Raji (cell line): ENCODE results near the gene RERG.

Experiments
- POLR2A ChIP-seq: IDR thresholded peaks from 2 replicates; pipeline ENCODE4 v1.6.1; 2011; ENCODE audit warnings: low read depth, low read length, control low read depth; ENCODE audit not compliant: insufficient read depth

The RERG gene

DNA sequence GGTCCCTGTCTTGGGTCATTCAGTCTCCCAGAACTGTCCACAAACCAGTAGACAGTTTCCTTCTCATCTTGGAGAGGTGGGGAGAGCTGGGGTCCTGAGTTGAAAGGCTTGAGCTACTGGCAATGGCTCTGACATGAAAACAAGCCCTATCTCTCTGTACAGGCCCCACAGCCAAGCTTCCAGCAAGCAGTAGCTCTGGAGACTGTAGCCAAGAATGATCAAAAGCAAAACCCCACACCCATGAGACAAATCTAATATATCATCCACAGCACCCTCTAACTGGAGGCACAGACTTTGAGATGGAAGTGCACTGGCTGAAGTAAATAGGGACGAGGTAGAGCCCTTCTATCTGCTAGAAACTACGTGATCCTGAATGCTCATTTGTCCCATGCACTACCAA, 40.9 kb downstream of the RERG start:
- TF ChIP-seq POLR2A: no peak

DNA sequence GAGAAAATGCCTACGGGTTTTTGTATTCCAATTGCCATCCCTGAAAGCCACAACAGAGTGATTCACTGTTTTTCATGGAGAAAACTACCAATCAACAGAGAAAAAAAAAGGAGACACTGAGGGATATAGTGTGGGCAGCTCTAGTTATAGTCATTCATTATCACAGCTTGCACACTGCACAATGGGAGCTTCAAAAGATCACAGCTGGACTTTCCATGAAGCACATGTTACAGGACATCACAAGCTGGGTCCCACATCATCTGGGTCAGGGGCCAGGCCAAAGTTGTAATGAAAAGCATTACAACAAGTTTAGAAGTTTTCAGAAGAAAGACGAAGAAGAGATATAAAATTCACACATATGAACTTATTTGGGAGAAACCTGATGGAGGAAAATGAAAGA, 41.5 kb downstream of the RERG start:
- TF ChIP-seq POLR2A: no peak

DNA sequence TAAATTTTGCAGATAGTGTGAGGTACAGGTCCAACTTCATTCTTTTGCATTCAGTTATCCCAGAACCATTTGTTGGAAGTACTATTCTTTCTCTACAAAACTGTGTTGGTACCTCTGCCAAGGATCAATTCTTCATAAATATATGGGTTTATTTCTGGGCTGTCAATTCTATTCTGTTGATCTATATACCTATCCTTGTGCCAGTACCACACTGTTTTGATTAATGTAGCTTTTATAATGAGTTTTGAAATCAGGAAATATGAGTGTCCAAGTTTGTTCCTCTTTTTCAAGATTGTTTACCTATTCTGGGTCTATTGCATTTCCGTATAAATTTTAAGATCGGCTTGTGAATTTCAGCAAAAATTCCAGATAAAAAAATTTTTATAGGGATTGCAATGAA, 48.1 kb downstream of the RERG start:
- TF ChIP-seq POLR2A: no peak

DNA sequence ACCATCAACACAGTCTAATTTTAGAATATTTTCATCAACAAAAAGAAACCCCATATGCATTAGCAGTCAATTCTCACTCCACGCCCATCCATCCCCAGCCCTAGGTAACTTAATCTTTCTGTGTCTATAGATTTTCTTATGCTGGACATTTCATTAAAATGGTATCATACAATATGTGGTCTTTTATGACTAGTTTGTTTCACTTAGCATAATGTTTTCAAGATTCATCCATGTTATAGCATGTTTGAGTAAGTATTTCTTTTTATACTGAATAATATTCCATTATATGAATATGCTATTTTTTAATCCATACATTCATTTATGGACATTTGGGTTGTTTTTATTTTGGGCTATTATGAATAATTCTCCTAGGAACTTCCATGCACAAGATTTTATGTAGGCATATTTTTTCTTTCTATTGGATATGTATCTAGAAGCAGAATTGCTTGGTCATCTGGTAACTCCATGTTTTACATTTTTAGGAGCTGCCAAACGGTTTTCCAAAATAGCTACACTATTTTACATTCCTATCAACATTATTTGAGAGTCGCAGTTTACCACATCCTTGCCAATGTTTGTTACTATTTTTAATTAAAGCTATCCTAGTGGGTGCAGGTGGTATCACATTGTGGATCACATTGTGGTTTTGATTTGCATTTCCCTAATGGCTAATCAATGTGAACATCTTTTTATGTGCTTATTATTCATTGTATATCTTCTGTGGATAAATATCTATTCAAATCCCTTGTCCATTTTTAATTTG, 49.0 kb downstream of the RERG start:
- TF ChIP-seq POLR2A: no peak

DNA sequence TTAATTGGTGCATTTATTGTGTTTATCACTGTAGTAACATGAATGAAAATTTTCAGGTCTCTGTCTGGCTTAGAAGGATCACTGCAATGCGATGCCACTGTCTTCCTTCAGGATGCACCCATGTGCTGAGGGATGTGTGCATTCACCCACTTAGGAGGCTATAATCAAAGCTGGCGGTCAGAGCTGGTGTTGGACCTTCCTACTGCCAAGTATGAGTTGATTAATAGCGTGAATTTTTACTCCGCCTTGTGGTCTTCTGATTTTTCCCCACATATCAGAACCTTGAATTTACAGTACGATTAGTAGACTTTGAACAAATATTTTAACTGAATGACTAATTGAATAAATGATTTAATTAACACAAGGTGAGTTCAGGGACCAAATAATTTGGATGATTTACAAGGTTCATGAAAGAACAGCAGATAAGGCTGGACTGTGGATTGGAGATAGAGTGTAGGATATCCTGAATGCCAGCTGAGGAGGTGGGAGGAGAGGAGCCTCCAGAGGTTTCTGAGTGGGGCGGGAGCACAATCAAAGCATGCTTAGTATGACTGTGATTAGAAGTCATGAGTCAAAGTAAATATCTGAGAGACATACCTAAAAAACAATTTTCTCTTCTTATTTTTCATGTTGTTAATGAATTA, 50.1 kb downstream of the RERG start:
- no peak for TF ChIP-seq POLR2A

DNA sequence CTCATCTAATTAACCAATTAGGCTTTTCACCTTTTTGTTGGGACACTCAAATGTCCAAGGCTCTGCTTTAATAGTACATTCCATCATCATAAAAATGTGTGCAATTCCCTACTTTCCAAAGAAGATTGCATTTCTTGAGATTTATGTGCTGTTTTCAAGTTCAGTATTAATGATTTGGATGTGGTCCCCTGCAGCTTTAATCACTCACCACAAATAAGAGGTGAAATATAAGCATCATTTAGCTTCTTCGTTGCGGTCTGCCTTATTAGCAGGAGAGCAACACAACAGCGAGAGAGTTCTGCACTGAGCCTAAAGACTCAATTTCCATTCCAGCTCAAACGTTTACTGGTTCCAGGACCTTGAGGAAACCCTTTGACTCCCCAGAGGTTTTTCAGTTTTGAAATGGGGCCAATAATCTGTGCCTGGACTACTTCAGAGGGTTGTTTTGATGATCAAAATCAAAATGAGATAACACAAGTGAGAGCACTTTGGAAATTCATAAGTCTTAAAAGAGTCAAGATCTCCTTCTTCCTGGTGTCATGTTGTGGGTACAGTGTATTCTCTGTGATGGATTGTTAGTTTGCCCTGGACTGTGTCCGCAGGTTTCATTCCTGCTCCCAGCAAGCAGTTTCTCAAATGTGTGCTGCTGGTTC, 53.1 kb downstream of the RERG start:
- no peak for TF ChIP-seq POLR2A

DNA sequence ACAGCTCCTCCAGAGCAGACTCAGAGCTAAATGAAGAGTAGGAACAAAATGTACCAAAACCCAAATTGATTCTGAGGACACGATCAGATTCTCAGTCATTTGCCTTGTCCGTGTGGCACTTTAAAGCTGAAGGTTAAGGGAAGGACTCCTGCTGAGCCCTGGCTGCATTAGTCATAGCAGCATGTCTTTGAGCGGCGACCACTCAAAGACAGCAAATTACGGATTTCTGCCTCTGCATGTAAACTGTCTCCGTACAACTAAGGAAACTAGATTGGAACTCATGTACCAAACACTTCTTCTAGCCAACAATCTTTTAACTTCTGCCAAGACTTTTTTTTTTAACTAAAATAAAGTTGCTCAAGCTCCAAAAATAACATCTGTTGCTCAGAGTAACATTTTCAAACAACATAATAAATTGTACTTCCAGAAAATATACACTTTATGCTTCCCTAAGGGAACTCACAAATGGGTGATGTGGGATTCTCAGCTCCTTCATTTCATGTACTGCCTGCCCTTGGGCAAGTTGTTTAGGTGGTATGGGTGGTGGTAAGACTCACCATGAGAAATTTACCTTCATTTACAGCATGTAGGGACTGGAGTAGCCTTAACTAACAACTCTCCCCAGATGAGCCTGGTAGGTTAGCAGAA, 56.1 kb downstream of the RERG start:
- no peak for TF ChIP-seq POLR2A

DNA sequence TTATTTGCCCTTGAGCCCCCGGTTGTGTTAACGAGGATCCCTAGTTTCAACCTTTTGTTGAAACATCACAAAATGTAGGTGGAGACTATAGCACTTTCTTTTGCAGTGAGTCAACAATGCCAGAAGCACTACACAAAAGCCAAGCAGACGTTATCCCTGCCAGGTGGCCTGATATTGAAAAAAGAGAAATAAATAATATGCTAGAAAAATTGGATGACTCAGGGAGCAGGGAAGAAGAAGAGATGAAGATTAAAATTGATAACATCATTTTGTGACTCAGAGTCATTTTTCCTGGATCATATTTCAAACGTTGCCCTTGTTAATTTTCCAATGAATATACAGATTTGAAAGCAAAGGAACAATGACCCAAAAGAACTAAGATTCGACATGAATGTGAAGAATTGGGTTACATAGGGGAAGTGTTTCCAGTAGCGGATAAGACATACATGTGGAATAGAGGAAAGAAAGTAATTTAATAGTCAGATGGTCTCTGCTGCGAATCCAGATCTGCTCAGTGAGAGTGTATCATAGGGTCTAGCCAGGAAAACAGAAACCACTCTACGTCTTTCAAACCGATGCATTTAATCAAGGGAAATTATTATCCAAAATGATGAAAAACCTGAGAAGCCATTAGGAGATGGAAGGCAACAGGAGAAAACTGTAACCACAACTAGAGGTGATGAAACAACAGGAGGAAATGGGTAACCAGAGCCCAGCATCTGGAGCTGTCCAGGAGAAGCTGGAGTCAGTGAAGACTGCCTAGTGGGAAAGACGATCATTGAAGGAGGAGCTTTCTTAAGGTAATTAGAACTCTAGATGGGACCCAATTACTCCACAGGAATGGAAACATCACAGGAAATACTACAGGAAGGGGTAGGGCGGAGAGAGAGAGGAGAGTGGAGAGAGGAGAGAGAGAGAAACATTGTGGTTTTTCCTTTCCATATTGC, 57.9 kb downstream of the RERG start:
- no peak for TF ChIP-seq POLR2A

DNA sequence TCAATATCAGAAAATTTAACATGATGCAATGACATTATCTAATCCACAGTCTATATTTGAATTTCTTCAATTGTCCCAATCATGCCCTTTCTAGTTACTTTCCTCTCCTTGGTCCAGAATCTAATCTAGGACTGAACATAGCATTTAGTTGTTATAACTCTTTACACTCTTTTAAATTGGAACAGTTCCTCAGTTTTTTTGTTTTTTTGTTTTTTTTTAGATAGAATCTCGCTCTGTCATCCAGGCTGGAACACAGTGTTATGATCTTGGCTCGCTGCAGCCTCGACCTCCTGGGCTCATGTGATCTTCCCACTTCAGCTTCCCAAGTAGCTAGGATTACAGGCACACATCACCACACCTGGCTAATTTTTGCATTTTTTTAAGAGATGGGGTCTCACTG, 63.1 kb downstream of the RERG start:
- TF ChIP-seq POLR2A: no peak

DNA sequence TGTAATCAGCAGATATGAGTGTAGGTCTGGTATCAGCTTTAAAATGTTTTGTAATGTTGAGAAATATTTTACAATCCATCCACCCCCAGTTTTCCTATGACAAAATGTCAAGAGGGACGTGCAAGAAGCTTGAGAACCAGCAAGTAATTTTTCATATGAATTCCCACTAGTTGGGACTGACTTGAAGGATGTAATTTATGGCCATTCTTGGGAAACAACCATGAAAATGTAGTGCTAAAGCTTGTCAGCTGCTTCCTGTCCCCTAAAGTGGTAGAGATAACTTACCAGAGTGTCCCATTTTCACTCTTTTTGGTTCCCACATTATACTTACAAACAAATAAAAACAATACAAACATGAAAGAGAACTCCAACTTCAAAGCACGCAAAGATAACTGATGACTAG, 63.9 kb downstream of the RERG start:
- TF ChIP-seq POLR2A: no peak

DNA sequence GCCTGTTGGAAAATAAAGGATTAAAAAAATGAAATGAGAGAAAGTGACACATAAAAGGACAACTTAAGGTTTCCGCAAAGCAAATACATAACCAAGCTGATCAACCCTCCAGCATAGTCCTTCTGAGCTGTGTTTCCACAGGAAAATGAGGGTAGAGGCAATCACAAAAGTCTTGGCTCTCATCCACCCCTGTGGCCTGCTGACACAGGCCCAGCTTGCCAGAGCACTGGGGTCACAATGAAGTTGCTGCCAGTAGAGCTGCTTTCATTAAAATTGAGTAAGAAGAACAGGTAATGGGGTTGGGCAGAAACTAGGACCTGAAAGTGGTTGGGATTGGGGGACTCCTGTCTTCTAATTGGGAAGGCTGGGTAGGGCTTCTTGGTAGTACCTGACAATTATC, 65.9 kb downstream of the RERG start:
- TF ChIP-seq POLR2A: no peak

DNA sequence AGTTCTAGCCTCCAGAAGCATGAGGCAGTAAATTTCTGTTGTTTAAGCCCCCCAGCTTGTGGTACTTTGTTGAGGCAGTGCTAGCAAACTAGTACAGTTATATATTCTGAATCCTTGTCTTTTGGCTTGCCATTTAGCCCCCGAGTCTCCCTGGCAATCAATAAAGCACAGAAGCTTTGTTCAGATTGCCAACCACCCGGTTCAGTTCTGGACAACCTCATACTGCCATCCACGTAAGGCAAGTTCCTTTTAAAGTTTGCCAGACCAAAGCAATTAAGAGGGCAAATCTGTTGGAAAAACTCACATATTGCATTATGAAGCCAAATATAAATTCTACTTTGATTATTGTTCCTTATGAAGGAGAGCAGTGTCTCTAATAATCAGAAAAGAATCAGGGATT, 67.1 kb downstream of the RERG start:
- TF ChIP-seq POLR2A: no peak

DNA sequence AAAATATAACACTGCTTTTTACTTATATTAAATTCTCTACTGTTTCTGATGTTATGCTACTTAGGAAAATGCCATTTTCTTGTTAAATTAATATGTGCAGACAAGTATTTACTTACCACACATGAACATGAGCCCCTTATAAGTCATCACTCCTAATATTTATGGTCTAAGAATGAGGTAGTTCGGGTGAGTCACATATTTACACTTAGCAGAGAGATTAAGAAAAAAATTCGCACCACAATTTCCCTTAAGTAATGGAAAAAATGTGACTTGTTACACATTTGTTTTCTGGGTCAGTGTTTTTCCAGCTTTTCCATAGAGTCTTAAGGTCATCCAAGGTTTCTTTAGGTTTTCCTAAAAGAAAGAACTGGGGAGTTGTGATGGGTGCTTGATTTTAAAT, 68.3 kb downstream of the RERG start:
- no peak for TF ChIP-seq POLR2A

DNA sequence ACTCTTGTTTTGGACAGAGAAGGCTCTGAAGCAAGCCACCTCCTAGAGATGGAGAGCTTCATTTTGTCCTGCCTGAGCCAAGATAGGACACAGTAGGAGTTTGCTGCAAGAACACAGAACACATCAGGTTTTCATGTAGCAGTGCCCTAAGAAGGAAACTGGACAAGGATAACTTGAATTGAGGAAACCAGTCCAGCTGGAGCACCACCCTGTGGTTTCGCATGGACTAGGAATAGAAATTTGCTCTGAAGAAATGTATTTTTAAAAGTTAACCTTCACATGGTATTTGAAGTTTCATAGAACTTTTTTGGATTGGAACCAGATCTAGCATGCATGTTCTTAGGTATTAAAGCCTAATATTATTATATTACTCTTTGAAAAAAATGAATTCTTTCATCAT, 68.8 kb downstream of the RERG start:
- TF ChIP-seq POLR2A: no peak
